B cell (primary cell): ENCODE data around the gene DAAM2. TPM values are rescaled to one million over a fixed set of nuclear protein-coding genes. Genes with fewer than 3 reads are reported as not detected.

Experiments used
- ATAC-seq: fragments of 200-7000 bp; cut with Tn5 transposase; one replicate; pipeline ENCODE4 v1.10.0; 2021; ENCODE audit warnings: low read depth, mild to moderate bottlenecking, moderate number of reproducible peaks, moderate library complexity
- CTCF ChIA-PET: fragments of 350-600 bp; sonication (Branson Sonifier 250); formaldehyde crosslinking; loops from one replicate; lab custom pipeline; 2021; ENCODE audit warnings: antibody characterized with exemption, inconsistent platforms; lab: Charles Lee
- POLR2A ChIA-PET: fragments of 350-600 bp; sonication (Branson Sonifier 250); formaldehyde crosslinking; loops from one replicate; lab custom pipeline; 2021; ENCODE audit warnings: antibody characterized with exemption; lab: Charles Lee
- DNase-seq: peaks from one replicate; pipeline ENCODE4 v3.0.0; 2013
- H2AFZ ChIP-seq: 2 replicates; pipeline ENCODE4 v1.6.1; 2012; ENCODE audit warnings: mild to moderate bottlenecking, low read depth, low read length; ENCODE audit not compliant: insufficient read depth, poor library complexity, severe bottlenecking
- H3K27ac ChIP-seq, 2 donors: 1 replicate in 1 of 2; 2 replicates in 1 of 2; pipeline ENCODE4 v1.5.1; 2012 to 2013; ENCODE audit warnings: low read length in 2 of 2, mild to moderate bottlenecking in 2 of 2, moderate library complexity in 1 of 2
- H3K27me3 ChIP-seq, 4 experiments: fragments of 200-600 bp in 1 of 4; sonication (generic) in 1 of 4; replicated peaks in 1 of 4; 1 replicate in 2 of 4; 2 replicates in 2 of 4; pipeline versions ENCODE4 v1.6.1 to v1.7.0; 2013 to 2016; ENCODE audit warnings: low read length in 3 of 4, mild to moderate bottlenecking in 2 of 4, mixed read lengths in 1 of 4, moderate library complexity in 1 of 4; ENCODE audit not compliant: insufficient read depth in 4 of 4, control insufficient read depth in 3 of 4; ENCODE audit errors: control extremely low read depth in 1 of 4
- H3K36me3 ChIP-seq, 2 experiments: replicated peaks in 1 of 2; 1 replicate in 1 of 2; 2 replicates in 1 of 2; pipeline versions ENCODE4 v1.6.1 to v1.7.1; 2013; ENCODE audit warnings: low read length in 1 of 2; ENCODE audit not compliant: insufficient read depth in 2 of 2, control insufficient read depth in 1 of 2; ENCODE audit errors: control extremely low read depth in 1 of 2, extremely low read depth in 1 of 2
- H3K4me1 ChIP-seq, 2 donors: fragments of 200-600 bp in 1 of 2; sonication (generic) in 1 of 2; 1 replicate in 1 of 2; 2 replicates in 1 of 2; pipeline versions ENCODE4 v1.5.1 to v1.6.1; 2013 to 2017; ENCODE audit warnings: low read length in 2 of 2; ENCODE audit not compliant: control insufficient read depth in 2 of 2, insufficient read depth in 2 of 2
- H3K4me2 ChIP-seq: replicated peaks from 2 replicates; pipeline ENCODE3; 2012; ENCODE audit warnings: mild to moderate bottlenecking, low read depth, low read length; ENCODE audit not compliant: poor library complexity, severe bottlenecking
- H3K4me3 ChIP-seq, 5 experiments: fragments of 200-600 bp in 1 of 5; sonication (generic) in 1 of 5; 1 replicate in 3 of 5; 2 replicates in 2 of 5; pipeline versions ENCODE4 v1.5.1 to v1.7.0; 2011 to 2016; ENCODE audit warnings: low read length in 4 of 5, mild to moderate bottlenecking in 4 of 5, low read depth in 2 of 5, control low read depth in 1 of 5, moderate library complexity in 1 of 5; ENCODE audit not compliant: insufficient read depth in 1 of 5; ENCODE audit errors: control extremely low read depth in 1 of 5, extremely low read depth in 1 of 5
- H3K79me2 ChIP-seq: fragments of 200-600 bp; sonication (generic); one replicate; pipeline ENCODE4 v1.6.0; 2016; ENCODE audit warnings: low read length; ENCODE audit not compliant: control insufficient read depth, insufficient read depth
- H3K9ac ChIP-seq: fragments of 200-600 bp; sonication (generic); 2 replicates; pipeline ENCODE4 v1.6.1; 2017; ENCODE audit warnings: mild to moderate bottlenecking, low read length, moderate library complexity
- H3K9me3 ChIP-seq, 3 donors: one replicate each; pipeline versions ENCODE4 v1.6.1 to v1.7.1; 2013; ENCODE audit warnings: low read length in 2 of 3; ENCODE audit not compliant: control insufficient read depth in 2 of 3, insufficient read depth in 1 of 3; ENCODE audit errors: control extremely low read depth in 1 of 3
- H4K20me1 ChIP-seq: 2 replicates; pipeline ENCODE4 v1.6.0; 2012; ENCODE audit warnings: mild to moderate bottlenecking, low read length; ENCODE audit not compliant: insufficient read depth, control insufficient read depth, poor library complexity, severe bottlenecking
- H3K27ac Mint-ChIP-seq: one replicate; pipeline ENCODE4 v1.8.0; 2021; ENCODE audit warnings: mixed read lengths
- H3K27me3 Mint-ChIP-seq: one replicate; pipeline ENCODE4 v1.8.0; 2021; ENCODE audit warnings: mixed read lengths
- H3K4me1 Mint-ChIP-seq: one replicate; pipeline ENCODE4 v1.8.0; 2021; ENCODE audit warnings: mixed read lengths
- H3K4me3 Mint-ChIP-seq: one replicate; pipeline ENCODE4 v1.8.0; 2021; ENCODE audit warnings: mixed read lengths
- H3K9me3 Mint-ChIP-seq: one replicate; pipeline ENCODE4 v1.8.0; 2022; ENCODE audit warnings: mixed read lengths; ENCODE audit not compliant: insufficient read depth
- EZH2 ChIP-seq: IDR thresholded peaks from 2 replicates; pipeline ENCODE4 v1.6.1; 2012; ENCODE audit warnings: borderline replicate concordance, low read depth, mild to moderate bottlenecking, moderate library complexity, low read length; ENCODE audit not compliant: insufficient read depth, poor library complexity, severe bottlenecking
- WGBS: methylation state at CpG from one replicate; pipeline ENCODE4 v1.1.5; 2013; ENCODE audit warnings: missing lambda C conversion rate; ENCODE audit not compliant: insufficient coverage; 5-methylcytosine and 5-hydroxymethylcytosine counted together
- intact Hi-C: fragments of 100-400 bp; cut with micrococcal nuclease; formaldehyde crosslinking; loops from one replicate; pipeline ENCODE4 v1.10.0; 2022
- polyA plus RNA-seq: library from polyadenylated mRNA; depleted of rRNA; stranded (reverse); fragments of >200 nt; gene quantifications from 2 replicates; pipeline ENCODE4 v1.2.3, GENCODE V29; 2012
- total RNA-seq, 2 donors: library from RNA; stranded (reverse); fragments of 120-200 nt in 1 of 2; gene quantifications; 1 replicate in 1 of 2; 2 replicates in 1 of 2; pipeline versions ENCODE4 v1.2.3 to v1.2.4, GENCODE V29; 2013 to 2022
- TF ChIP-seq, protein P1 (sequence below): fragments of 200-600 bp; IDR thresholded peaks from one replicate; pipeline ENCODE4 v1.8.0; 2022; ENCODE audit warnings: antibody characterized with exemption, mild to moderate bottlenecking

Gene DAAM2
- total and polyA plus RNA-seq, 2 donors (not counting 1 experiment from before 2014, with no cell fraction given) = not detected

DNA sequence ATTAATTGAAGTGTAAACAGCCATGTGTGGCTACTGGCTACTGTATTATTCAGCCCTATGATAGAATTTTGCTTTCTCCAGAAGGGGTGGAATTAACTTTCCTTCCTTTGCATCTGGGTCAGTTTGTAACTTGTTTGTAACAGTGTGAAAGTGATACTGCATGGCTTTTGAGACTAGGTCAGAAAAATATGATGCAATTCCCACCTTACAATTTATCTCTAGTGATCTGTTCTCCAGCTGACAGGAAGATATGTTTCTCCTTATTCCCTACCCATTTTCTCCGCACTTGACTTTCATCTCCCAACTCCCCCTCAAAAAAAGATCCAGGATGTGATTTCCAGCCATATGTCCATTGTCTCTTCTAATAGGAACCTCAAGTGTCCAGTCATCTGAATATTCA is 144.7 kb downstream of the DAAM2 start:
- ATAC-seq = no peak
- H4K20me1 ChIP-seq = no peaks in the 10 kb centered on the region
- DNase-seq = no peak
- ChIA-PET POLR2A (no interaction called here), CTCF (no interaction called here)
- Mint-ChIP-seq H3K27ac (no peak overlapping the region), H3K4me3 (no peak overlapping the region), H3K9me3 (no peaks in the 10 kb centered on the region), H3K27me3 (peaks cover 45% of the 10 kb centered on the region), H3K4me1 (peaks cover 5% of the 10 kb centered on the region)
- no peak overlapping the region for H3K27ac ChIP-seq
- H2AFZ ChIP-seq = no peak overlapping the region
- H3K4me3 ChIP-seq = no peak overlapping the region
- no peak for TF ChIP-seq EZH2
- TF ChIP-seq, protein P1, sequence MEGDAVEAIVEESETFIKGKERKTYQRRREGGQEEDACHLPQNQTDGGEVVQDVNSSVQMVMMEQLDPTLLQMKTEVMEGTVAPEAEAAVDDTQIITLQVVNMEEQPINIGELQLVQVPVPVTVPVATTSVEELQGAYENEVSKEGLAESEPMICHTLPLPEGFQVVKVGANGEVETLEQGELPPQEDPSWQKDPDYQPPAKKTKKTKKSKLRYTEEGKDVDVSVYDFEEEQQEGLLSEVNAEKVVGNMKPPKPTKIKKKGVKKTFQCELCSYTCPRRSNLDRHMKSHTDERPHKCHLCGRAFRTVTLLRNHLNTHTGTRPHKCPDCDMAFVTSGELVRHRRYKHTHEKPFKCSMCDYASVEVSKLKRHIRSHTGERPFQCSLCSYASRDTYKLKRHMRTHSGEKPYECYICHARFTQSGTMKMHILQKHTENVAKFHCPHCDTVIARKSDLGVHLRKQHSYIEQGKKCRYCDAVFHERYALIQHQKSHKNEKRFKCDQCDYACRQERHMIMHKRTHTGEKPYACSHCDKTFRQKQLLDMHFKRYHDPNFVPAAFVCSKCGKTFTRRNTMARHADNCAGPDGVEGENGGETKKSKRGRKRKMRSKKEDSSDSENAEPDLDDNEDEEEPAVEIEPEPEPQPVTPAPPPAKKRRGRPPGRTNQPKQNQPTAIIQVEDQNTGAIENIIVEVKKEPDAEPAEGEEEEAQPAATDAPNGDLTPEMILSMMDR = no peak
- peaks cover 0 to 25% (median 20%) of the 10 kb centered on the region in 4 experiments for H3K27me3 ChIP-seq
- intact Hi-C loops = no loop called here
- WGBS = 100% methylated on average over 1 of the region's 1 CpG
- no peaks in the 10 kb centered on the region for H3K36me3 ChIP-seq
- H3K79me2 ChIP-seq = no peaks in the 10 kb centered on the region
- H3K4me2 ChIP-seq = no peak overlapping the region
- H3K9me3 ChIP-seq = peaks cover 0 to 6% (median 0%) of the 10 kb centered on the region in 3 donors
- H3K4me1 ChIP-seq = peaks cover 0 to 4% of the 10 kb centered on the region in 2 donors
- no peak overlapping the region for H3K9ac ChIP-seq

DNA sequence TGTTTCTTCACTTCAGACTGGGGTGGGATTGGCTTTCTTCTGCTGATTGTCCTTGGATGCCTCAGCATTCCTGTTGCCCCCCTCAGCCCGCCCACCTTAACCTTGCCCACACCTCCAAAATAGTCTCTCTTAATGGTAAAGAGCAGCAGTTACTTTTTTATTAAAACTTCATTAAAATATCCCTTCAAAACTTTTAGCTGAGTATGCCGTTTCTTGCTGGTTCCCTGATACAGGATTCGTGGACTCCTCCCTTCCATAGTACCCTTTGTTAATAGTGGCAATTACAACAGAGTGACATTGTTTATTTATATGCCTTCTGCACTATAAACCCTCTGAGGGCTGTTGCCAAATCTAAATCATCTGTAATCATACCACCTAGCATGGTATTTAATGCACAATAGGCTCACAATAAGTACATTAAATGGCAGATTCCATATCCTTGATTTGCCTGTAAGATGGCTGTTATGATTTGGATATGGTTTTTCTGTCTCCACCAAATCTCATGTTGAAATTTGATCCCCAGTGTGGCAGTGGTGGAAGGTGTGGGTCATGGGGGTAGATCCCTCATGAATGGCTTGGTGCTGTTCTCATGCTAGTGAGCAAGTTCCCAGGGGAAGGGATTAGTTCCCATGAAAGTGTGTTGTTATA is 145.6 kb downstream of the DAAM2 start:
- peaks cover 0 to 5% (median 0%) of the 10 kb centered on the region in 3 donors for H3K9me3 ChIP-seq
- Mint-ChIP-seq H3K27me3 (peaks cover 40% of the 10 kb centered on the region), H3K27ac (no peak overlapping the region), H3K4me3 (no peak overlapping the region), H3K9me3 (no peaks in the 10 kb centered on the region), H3K4me1 (peaks cover 5% of the 10 kb centered on the region)
- peaks cover 0 to 4% of the 10 kb centered on the region in 2 donors for H3K4me1 ChIP-seq
- H3K79me2 ChIP-seq = no peaks in the 10 kb centered on the region
- H3K4me3 ChIP-seq = no peak overlapping the region
- H2AFZ ChIP-seq = no peak overlapping the region
- H4K20me1 ChIP-seq = no peaks in the 10 kb centered on the region
- WGBS = 100% methylated on average over 1 of the region's 3 CpGs
- intact Hi-C loops = no loop called here
- no peaks in the 10 kb centered on the region for H3K36me3 ChIP-seq
- H3K27me3 ChIP-seq = peaks cover 0 to 25% (median 20%) of the 10 kb centered on the region in 4 experiments
- TF ChIP-seq EZH2 = no peak
- TF ChIP-seq, protein P1 = no peak
- ATAC-seq (no peak), DNase-seq (no peak)
- H3K27ac ChIP-seq = no peak overlapping the region
- ChIA-PET POLR2A (no interaction called here), CTCF (no interaction called here)
- no peak overlapping the region for H3K9ac ChIP-seq
- H3K4me2 ChIP-seq = no peak overlapping the region
